ENCODE results near the gene AP4E1.

DNA sequence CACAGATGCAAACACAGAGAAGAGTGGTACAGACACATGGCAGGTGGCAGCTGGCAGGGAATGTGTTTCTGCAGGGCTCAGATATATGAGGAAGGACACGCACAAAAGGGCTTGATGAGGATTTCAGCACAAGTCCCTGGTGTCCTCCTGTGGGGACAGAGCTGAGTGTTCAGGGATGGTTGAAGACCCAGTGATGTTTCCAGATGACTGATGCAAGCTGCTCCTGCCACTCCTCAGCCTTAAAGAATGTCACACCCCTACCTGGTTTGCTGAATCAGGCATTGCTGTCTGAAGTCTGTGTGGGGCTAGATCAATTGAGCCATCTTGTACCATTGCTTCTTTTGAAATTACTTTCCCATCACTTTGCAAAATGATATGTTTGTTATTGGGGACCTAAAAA is 146.1 kb downstream of the AP4E1 start:
- TF ChIP-seq, protein P1, sequence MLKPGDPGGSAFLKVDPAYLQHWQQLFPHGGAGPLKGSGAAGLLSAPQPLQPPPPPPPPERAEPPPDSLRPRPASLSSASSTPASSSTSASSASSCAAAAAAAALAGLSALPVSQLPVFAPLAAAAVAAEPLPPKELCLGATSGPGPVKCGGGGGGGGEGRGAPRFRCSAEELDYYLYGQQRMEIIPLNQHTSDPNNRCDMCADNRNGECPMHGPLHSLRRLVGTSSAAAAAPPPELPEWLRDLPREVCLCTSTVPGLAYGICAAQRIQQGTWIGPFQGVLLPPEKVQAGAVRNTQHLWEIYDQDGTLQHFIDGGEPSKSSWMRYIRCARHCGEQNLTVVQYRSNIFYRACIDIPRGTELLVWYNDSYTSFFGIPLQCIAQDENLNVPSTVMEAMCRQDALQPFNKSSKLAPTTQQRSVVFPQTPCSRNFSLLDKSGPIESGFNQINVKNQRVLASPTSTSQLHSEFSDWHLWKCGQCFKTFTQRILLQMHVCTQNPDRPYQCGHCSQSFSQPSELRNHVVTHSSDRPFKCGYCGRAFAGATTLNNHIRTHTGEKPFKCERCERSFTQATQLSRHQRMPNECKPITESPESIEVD (tag by site-specific recombination; IDR thresholded peaks at IDR 0.05), result no peak
- TF ChIP-seq ZNF138 (tag by site-specific recombination; IDR thresholded peaks at IDR 0.05; ENCODE audit: borderline replicate concordance) (no peak), CTCF (tag by site-specific recombination; IDR thresholded peaks at IDR 0.05) (no peak), ZNF530 (tag by site-specific recombination; IDR thresholded peaks at IDR 0.05; ENCODE audit: low read depth) (no peak), ATF2 (tag by site-specific recombination; IDR thresholded peaks at IDR 0.05; ENCODE audit: low read depth) (no peak), ZEB2 (tag by site-specific recombination; IDR thresholded peaks at IDR 0.05) (no peak), TCF7L2 (IDR thresholded peaks at IDR 0.05; ENCODE audit: borderline replicate concordance, low read depth, low read length) (no peak), ZNF146 (tag by site-specific recombination; IDR thresholded peaks at IDR 0.05) (no peak), ZNF660 (tag by site-specific recombination; IDR thresholded peaks at IDR 0.05) (no peak)
- TF ChIP-seq, protein P2, sequence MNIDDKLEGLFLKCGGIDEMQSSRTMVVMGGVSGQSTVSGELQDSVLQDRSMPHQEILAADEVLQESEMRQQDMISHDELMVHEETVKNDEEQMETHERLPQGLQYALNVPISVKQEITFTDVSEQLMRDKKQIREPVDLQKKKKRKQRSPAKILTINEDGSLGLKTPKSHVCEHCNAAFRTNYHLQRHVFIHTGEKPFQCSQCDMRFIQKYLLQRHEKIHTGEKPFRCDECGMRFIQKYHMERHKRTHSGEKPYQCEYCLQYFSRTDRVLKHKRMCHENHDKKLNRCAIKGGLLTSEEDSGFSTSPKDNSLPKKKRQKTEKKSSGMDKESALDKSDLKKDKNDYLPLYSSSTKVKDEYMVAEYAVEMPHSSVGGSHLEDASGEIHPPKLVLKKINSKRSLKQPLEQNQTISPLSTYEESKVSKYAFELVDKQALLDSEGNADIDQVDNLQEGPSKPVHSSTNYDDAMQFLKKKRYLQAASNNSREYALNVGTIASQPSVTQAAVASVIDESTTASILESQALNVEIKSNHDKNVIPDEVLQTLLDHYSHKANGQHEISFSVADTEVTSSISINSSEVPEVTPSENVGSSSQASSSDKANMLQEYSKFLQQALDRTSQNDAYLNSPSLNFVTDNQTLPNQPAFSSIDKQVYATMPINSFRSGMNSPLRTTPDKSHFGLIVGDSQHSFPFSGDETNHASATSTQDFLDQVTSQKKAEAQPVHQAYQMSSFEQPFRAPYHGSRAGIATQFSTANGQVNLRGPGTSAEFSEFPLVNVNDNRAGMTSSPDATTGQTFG (tag by site-specific recombination; IDR thresholded peaks at IDR 0.05; ENCODE audit: borderline replicate concordance), result no peak
- TF ChIP-seq, protein P3, sequence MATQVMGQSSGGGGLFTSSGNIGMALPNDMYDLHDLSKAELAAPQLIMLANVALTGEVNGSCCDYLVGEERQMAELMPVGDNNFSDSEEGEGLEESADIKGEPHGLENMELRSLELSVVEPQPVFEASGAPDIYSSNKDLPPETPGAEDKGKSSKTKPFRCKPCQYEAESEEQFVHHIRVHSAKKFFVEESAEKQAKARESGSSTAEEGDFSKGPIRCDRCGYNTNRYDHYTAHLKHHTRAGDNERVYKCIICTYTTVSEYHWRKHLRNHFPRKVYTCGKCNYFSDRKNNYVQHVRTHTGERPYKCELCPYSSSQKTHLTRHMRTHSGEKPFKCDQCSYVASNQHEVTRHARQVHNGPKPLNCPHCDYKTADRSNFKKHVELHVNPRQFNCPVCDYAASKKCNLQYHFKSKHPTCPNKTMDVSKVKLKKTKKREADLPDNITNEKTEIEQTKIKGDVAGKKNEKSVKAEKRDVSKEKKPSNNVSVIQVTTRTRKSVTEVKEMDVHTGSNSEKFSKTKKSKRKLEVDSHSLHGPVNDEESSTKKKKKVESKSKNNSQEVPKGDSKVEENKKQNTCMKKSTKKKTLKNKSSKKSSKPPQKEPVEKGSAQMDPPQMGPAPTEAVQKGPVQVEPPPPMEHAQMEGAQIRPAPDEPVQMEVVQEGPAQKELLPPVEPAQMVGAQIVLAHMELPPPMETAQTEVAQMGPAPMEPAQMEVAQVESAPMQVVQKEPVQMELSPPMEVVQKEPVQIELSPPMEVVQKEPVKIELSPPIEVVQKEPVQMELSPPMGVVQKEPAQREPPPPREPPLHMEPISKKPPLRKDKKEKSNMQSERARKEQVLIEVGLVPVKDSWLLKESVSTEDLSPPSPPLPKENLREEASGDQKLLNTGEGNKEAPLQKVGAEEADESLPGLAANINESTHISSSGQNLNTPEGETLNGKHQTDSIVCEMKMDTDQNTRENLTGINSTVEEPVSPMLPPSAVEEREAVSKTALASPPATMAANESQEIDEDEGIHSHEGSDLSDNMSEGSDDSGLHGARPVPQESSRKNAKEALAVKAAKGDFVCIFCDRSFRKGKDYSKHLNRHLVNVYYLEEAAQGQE (tag by site-specific recombination; IDR thresholded peaks at IDR 0.05), result no peak
